ENCODE results near the gene DOK1.

The DOK1 gene

GRCh38 chr2:74567881-74568280 lies 13.4 kb downstream of the DOK1 start:
- Histone ChIP-seq H3K27ac (no peak overlapping the region), H3K4me2 (no peak overlapping the region), H2AFZ (ENCODE audit: low read depth) (no peak overlapping the region)

GRCh38 chr2:74569686-74570085 lies 15.2 kb downstream of the DOK1 start:
- Histone ChIP-seq H2AFZ (ENCODE audit: low read depth) (no peak overlapping the region), H3K27me3 (ENCODE audit: insufficient read depth, low read depth) (no peaks in the 10 kb centered on the region), H3K4me2 (no peak overlapping the region), H3K4me3 (IDR thresholded peaks at IDR 0.05; ENCODE audit: insufficient read depth, low read depth, low read length) (no peak overlapping the region), H3K9ac (no peak overlapping the region), H3K4me1 (ENCODE audit: low read depth, poor library complexity, severe bottlenecking) (no peaks in the 10 kb centered on the region), H3K79me2 (ENCODE audit: insufficient read depth, low read depth) (no peaks in the 10 kb centered on the region), H4K20me1 (ENCODE audit: insufficient read depth) (no peaks in the 10 kb centered on the region), H3K36me3 (ENCODE audit: insufficient read depth) (no peaks in the 10 kb centered on the region), H3K27ac (no peak overlapping the region)
- TF ChIP-seq, protein P1, sequence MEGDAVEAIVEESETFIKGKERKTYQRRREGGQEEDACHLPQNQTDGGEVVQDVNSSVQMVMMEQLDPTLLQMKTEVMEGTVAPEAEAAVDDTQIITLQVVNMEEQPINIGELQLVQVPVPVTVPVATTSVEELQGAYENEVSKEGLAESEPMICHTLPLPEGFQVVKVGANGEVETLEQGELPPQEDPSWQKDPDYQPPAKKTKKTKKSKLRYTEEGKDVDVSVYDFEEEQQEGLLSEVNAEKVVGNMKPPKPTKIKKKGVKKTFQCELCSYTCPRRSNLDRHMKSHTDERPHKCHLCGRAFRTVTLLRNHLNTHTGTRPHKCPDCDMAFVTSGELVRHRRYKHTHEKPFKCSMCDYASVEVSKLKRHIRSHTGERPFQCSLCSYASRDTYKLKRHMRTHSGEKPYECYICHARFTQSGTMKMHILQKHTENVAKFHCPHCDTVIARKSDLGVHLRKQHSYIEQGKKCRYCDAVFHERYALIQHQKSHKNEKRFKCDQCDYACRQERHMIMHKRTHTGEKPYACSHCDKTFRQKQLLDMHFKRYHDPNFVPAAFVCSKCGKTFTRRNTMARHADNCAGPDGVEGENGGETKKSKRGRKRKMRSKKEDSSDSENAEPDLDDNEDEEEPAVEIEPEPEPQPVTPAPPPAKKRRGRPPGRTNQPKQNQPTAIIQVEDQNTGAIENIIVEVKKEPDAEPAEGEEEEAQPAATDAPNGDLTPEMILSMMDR (conservative IDR thresholded peaks at IDR 0.05; ENCODE audit: low read depth, low read length) = no peak

More at GRCh38 chr2:74567881-74568280, 13.4 kb downstream of the DOK1 start:
- TF ChIP-seq, protein P1 (conservative IDR thresholded peaks at IDR 0.05; ENCODE audit: low read depth, low read length) = no peak
- no peaks in the 10 kb centered on the region for H3K36me3 ChIP-seq (ENCODE audit: insufficient read depth)
- no peak overlapping the region for H3K4me3 ChIP-seq (IDR thresholded peaks at IDR 0.05; ENCODE audit: insufficient read depth, low read depth, low read length)
- no peaks in the 10 kb centered on the region for H3K27me3 ChIP-seq (ENCODE audit: insufficient read depth, low read depth)
- H3K9ac ChIP-seq = no peak overlapping the region
- no peaks in the 10 kb centered on the region for H3K79me2 ChIP-seq (ENCODE audit: insufficient read depth, low read depth)
- H4K20me1 ChIP-seq (ENCODE audit: insufficient read depth) = no peaks in the 10 kb centered on the region
- no peaks in the 10 kb centered on the region for H3K4me1 ChIP-seq (ENCODE audit: low read depth, poor library complexity, severe bottlenecking)

GRCh38 chr2:74571058-74571457 lies 16.5 kb downstream of the DOK1 start:
- no peak overlapping the region for H3K4me2 ChIP-seq
- no peak overlapping the region for H3K27ac ChIP-seq
- no peak overlapping the region for H3K4me3 ChIP-seq (IDR thresholded peaks at IDR 0.05; ENCODE audit: insufficient read depth, low read depth, low read length)
- no peaks in the 10 kb centered on the region for H3K36me3 ChIP-seq (ENCODE audit: insufficient read depth)
- no peak overlapping the region for H3K9ac ChIP-seq
- no peak overlapping the region for H2AFZ ChIP-seq (ENCODE audit: low read depth)
- TF ChIP-seq, protein P1 (conservative IDR thresholded peaks at IDR 0.05; ENCODE audit: low read depth, low read length) = no peak
- H4K20me1 ChIP-seq (ENCODE audit: insufficient read depth) = no peaks in the 10 kb centered on the region
- H3K79me2 ChIP-seq (ENCODE audit: insufficient read depth, low read depth) = no peaks in the 10 kb centered on the region
- H3K27me3 ChIP-seq (ENCODE audit: insufficient read depth, low read depth) = no peaks in the 10 kb centered on the region
- no peaks in the 10 kb centered on the region for H3K4me1 ChIP-seq (ENCODE audit: low read depth, poor library complexity, severe bottlenecking)

GRCh38 chr2:74572178-74572925 lies 17.8 kb downstream of the DOK1 start:
- H3K36me3 ChIP-seq (ENCODE audit: insufficient read depth) = no peaks in the 10 kb centered on the region
- no peak overlapping the region for H3K27ac ChIP-seq
- H4K20me1 ChIP-seq (ENCODE audit: insufficient read depth) = no peaks in the 10 kb centered on the region
- H2AFZ ChIP-seq (ENCODE audit: low read depth) = no peak overlapping the region
- TF ChIP-seq, protein P1 (conservative IDR thresholded peaks at IDR 0.05; ENCODE audit: low read depth, low read length) = no peak
- H3K27me3 ChIP-seq (ENCODE audit: insufficient read depth, low read depth) = no peaks in the 10 kb centered on the region
- H3K4me1 ChIP-seq (ENCODE audit: low read depth, poor library complexity, severe bottlenecking) = no peaks in the 10 kb centered on the region
- H3K79me2 ChIP-seq (ENCODE audit: insufficient read depth, low read depth) = no peaks in the 10 kb centered on the region
- H3K4me3 ChIP-seq (IDR thresholded peaks at IDR 0.05; ENCODE audit: insufficient read depth, low read depth, low read length) = no peak overlapping the region
- no peak overlapping the region for H3K4me2 ChIP-seq
- H3K9ac ChIP-seq = no peak overlapping the region
